H1 (cell line): ENCODE results near the gene YIPF3. TPM values are rescaled to one million over a fixed set of nuclear protein-coding genes. Genes with fewer than 3 reads are reported as not detected.

ENCODE experiments used
- CTCF ChIA-PET: fragments of 300-600 bp; sonication (Branson Sonifier 250); formaldehyde crosslinking; loops from one replicate; lab custom pipeline; 2021; ENCODE audit not compliant: partially characterized antibody; lab: Charles Lee
- POLR2A ChIA-PET: fragments of 300-600 bp; sonication (Branson Sonifier 250); formaldehyde crosslinking; loops from one replicate; lab custom pipeline; 2021; ENCODE audit warnings: inconsistent platforms; ENCODE audit not compliant: partially characterized antibody; lab: Charles Lee
- DNase-seq, 2 experiments: peaks; one replicate each; pipeline versions ENCODE4 v3.0.0 to v3.0.0-alpha.2; 2010 to 2022; ENCODE audit warnings: low spot score in 2 of 2, low read depth in 1 of 2, mixed read lengths in 1 of 2
- FAIRE-seq: peaks from 2 replicates; lab custom pipeline; 2011; peaks lifted over from hg19 to GRCh38; lab: Jason Lieb, UNC
- H2AFZ ChIP-seq: 2 replicates; pipeline ENCODE4 v1.8.1; 2012; ENCODE audit warnings: low read length, inconsistent platforms
- H2AK5ac ChIP-seq: 2 replicates; pipeline ENCODE4 v1.6.1; 2013; ENCODE audit warnings: low read depth, low read length
- H2BK120ac ChIP-seq: replicated peaks from 2 replicates; pipeline ENCODE3; 2013; ENCODE audit warnings: low read depth, low read length, inconsistent platforms
- H2BK12ac ChIP-seq: 2 replicates; pipeline ENCODE4 v1.6.1; 2013; ENCODE audit warnings: low read depth, low read length
- H2BK15ac ChIP-seq: 2 replicates; pipeline ENCODE4 v1.6.1; 2013; ENCODE audit warnings: low read length
- H2BK20ac ChIP-seq: 2 replicates; pipeline ENCODE4 v1.6.1; 2013; ENCODE audit warnings: low read length
- H2BK5ac ChIP-seq: 2 replicates; pipeline ENCODE4 v1.6.1; 2013; ENCODE audit warnings: low read depth, low read length
- H3K14ac ChIP-seq: 2 replicates; pipeline ENCODE4 v1.6.1; 2013; ENCODE audit warnings: inconsistent platforms; ENCODE audit not compliant: insufficient read length
- H3K18ac ChIP-seq: 2 replicates; pipeline ENCODE4 v1.6.1; 2013; ENCODE audit warnings: low read length; ENCODE audit errors: extremely low read depth
- H3K23ac ChIP-seq: 2 replicates; pipeline ENCODE4 v1.6.1; 2013; ENCODE audit warnings: inconsistent platforms; ENCODE audit not compliant: insufficient read length
- H3K23me2 ChIP-seq: 2 replicates; pipeline ENCODE4 v1.6.1; 2013; ENCODE audit warnings: low read depth, low read length
- H3K27ac ChIP-seq: 2 replicates; pipeline ENCODE4 v1.6.1; 2011; ENCODE audit warnings: low read depth, low read length, inconsistent platforms
- H3K27me3 ChIP-seq, 4 experiments: replicated peaks in 1 of 4; 1 replicate in 1 of 4; 2 replicates in 3 of 4; pipeline versions ENCODE4 v1.6.1 to v1.8.1; 2011 to 2013; ENCODE audit warnings: low read length in 3 of 4, mild to moderate bottlenecking in 3 of 4, inconsistent platforms in 2 of 4, mixed read lengths in 2 of 4, moderate library complexity in 1 of 4; ENCODE audit not compliant: control insufficient read depth in 3 of 4, insufficient read depth in 3 of 4; ENCODE audit errors: extremely low read depth in 1 of 4
- H3K36me3 ChIP-seq, 4 experiments: 2 replicates each; pipeline versions ENCODE4 v1.6.1 to v1.8.1; 2011 to 2013; ENCODE audit warnings: mild to moderate bottlenecking in 4 of 4, low read length in 3 of 4, moderate library complexity in 2 of 4, control low read depth in 1 of 4, inconsistent platforms in 1 of 4; ENCODE audit not compliant: insufficient read depth in 4 of 4, control insufficient read depth in 2 of 4
- H3K4ac ChIP-seq: replicated peaks from 2 replicates; pipeline ENCODE3; 2013; ENCODE audit warnings: low read length, low read depth, mixed read lengths, inconsistent platforms; ENCODE audit not compliant: insufficient read length
- H3K4me1 ChIP-seq, 4 experiments: replicated peaks in 1 of 4; 1 replicate in 1 of 4; 2 replicates in 3 of 4; pipeline versions ENCODE4 v1.6.1 to v1.8.1; 2011 to 2013; ENCODE audit warnings: low read length in 3 of 4, inconsistent platforms in 2 of 4, mixed read lengths in 1 of 4; ENCODE audit not compliant: insufficient read depth in 4 of 4, control insufficient read depth in 3 of 4
- H3K4me2 ChIP-seq, 2 experiments: 2 replicates each; pipeline versions ENCODE4 v1.6.1 to v1.8.1; 2011 to 2013; ENCODE audit warnings: low read depth in 2 of 2, low read length in 2 of 2, control low read depth in 1 of 2, inconsistent platforms in 1 of 2, mild to moderate bottlenecking in 1 of 2; ENCODE audit not compliant: insufficient read depth in 1 of 2
- H3K4me3 ChIP-seq, 4 experiments: fragments of 200-600, 300-600 bp in 1 of 4; sonication (generic), shearing (Covaris generic), sonication (Bioruptor Twin) in 1 of 4; 2 replicates each; pipeline versions ENCODE4 v1.5.1 to v1.8.1; 2011 to 2016; ENCODE audit warnings: low read length in 4 of 4, low read depth in 3 of 4, control low read depth in 2 of 4, inconsistent platforms in 2 of 4, mild to moderate bottlenecking in 2 of 4, mixed read lengths in 1 of 4, moderate library complexity in 1 of 4; ENCODE audit not compliant: insufficient read depth in 2 of 4; ENCODE audit errors: extremely low read depth in 1 of 4
- H3K56ac ChIP-seq: replicated peaks from 2 replicates; pipeline ENCODE3; 2013; ENCODE audit warnings: low read depth, mild to moderate bottlenecking, mixed read lengths, low read length, inconsistent platforms; ENCODE audit not compliant: insufficient read length
- H3K79me1 ChIP-seq: 2 replicates; pipeline ENCODE4 v1.6.1; 2013; ENCODE audit warnings: low read depth, low read length, control low read depth
- H3K79me2 ChIP-seq, 2 experiments: 2 replicates each; pipeline versions ENCODE4 v1.6.1 to v1.8.1; 2012 to 2013; ENCODE audit warnings: low read length in 2 of 2, mild to moderate bottlenecking in 2 of 2, inconsistent platforms in 1 of 2; ENCODE audit not compliant: insufficient read depth in 2 of 2, control insufficient read depth in 1 of 2
- H3K9ac ChIP-seq, 4 experiments: replicated peaks in 1 of 4; 1 replicate in 1 of 4; 2 replicates in 3 of 4; pipeline versions ENCODE4 v1.6.1 to v1.8.1; 2011 to 2013; ENCODE audit warnings: low read depth in 3 of 4, low read length in 3 of 4, control low read depth in 2 of 4, mild to moderate bottlenecking in 2 of 4, moderate library complexity in 2 of 4, inconsistent platforms in 1 of 4; ENCODE audit errors: extremely low read depth in 1 of 4
- H3K9me3 ChIP-seq, 2 experiments: 2 replicates each; pipeline versions ENCODE4 v1.6.1 to v1.8.1; 2012 to 2013; ENCODE audit warnings: mild to moderate bottlenecking in 2 of 2, moderate library complexity in 2 of 2, control low read depth in 1 of 2, inconsistent platforms in 1 of 2, low read depth in 1 of 2, low read length in 1 of 2, mixed read lengths in 1 of 2; ENCODE audit not compliant: insufficient read depth in 2 of 2
- H4K20me1 ChIP-seq, 2 experiments: replicated peaks in 1 of 2; 2 replicates each; pipeline versions ENCODE3 to v1.8.1; 2011 to 2013; ENCODE audit warnings: inconsistent platforms in 2 of 2, low read length in 2 of 2, mild to moderate bottlenecking in 1 of 2; ENCODE audit not compliant: insufficient read depth in 2 of 2, control insufficient read depth in 1 of 2
- H4K5ac ChIP-seq: 2 replicates; pipeline ENCODE4 v1.6.1; 2013; ENCODE audit warnings: low read length, low read depth, mixed read lengths, inconsistent platforms; ENCODE audit not compliant: insufficient read length
- H4K8ac ChIP-seq: 2 replicates; pipeline ENCODE4 v1.8.0; 2013; ENCODE audit warnings: mild to moderate bottlenecking, moderate library complexity, low read length, inconsistent platforms; ENCODE audit not compliant: insufficient read depth; ENCODE audit errors: extremely low read depth
- H4K91ac ChIP-seq: replicated peaks from 2 replicates; pipeline ENCODE3; 2013; ENCODE audit warnings: low read length, mixed read lengths, inconsistent platforms; ENCODE audit not compliant: insufficient read length
- BACH1 ChIP-seq: IDR thresholded peaks from 2 replicates; pipeline ENCODE4 v1.6.1; 2012; ENCODE audit warnings: low read length, improper control_type of control experiment
- CHD2 ChIP-seq: IDR thresholded peaks from 2 replicates; pipeline ENCODE4 v1.6.1; 2012; ENCODE audit warnings: low read length, improper control_type of control experiment
- KDM5A ChIP-seq: fragments of 200-600 bp; IDR thresholded peaks from 2 replicates; pipeline ENCODE4 v1.7.1; 2012; ENCODE audit warnings: mild to moderate bottlenecking, low read length, inconsistent platforms, mixed read lengths
- PHF8 ChIP-seq: fragments of 200-600 bp; sonication (generic); conservative IDR thresholded peaks from 2 replicates; pipeline ENCODE4 v1.7.1; 2012; ENCODE audit warnings: low read depth, mild to moderate bottlenecking, inconsistent platforms, low read length, moderate library complexity
- POLR2A ChIP-seq, 2 experiments: IDR thresholded peaks; 1 replicate in 1 of 2; 2 replicates in 1 of 2; pipeline ENCODE4 v1.6.1; 2011; ENCODE audit warnings: low read depth in 2 of 2, low read length in 2 of 2, mild to moderate bottlenecking in 2 of 2; ENCODE audit errors: control extremely low read depth in 1 of 2
- POLR2AphosphoS5 ChIP-seq: IDR thresholded peaks from 2 replicates; pipeline ENCODE4 v1.6.1; 2011; ENCODE audit warnings: low read depth, low read length
- POU5F1 ChIP-seq: IDR thresholded peaks from 2 replicates; pipeline ENCODE4 v1.6.1; 2011; ENCODE audit warnings: low read depth, mild to moderate bottlenecking, low read length, moderate library complexity
- TAF7 ChIP-seq: optimal IDR thresholded peaks from 2 replicates; pipeline ENCODE3; 2011; ENCODE audit warnings: low read depth, mild to moderate bottlenecking, inconsistent platforms, low read length, moderate library complexity, borderline replicate concordance
- TBP ChIP-seq: IDR thresholded peaks from 2 replicates; pipeline ENCODE4 v1.6.1; 2011; ENCODE audit warnings: low read depth, low read length, improper control_type of control experiment
- TCF12 ChIP-seq: IDR thresholded peaks from 2 replicates; pipeline ENCODE4 v1.6.1; 2011; ENCODE audit warnings: low read depth, mild to moderate bottlenecking, low read length
- YY1 ChIP-seq: IDR thresholded peaks from 2 replicates; pipeline ENCODE4 v1.6.1; 2011; ENCODE audit warnings: low read depth, mild to moderate bottlenecking, low read length
- WGBS, 2 experiments: shearing (Covaris generic) in 1 of 2; methylation state at CpG; one replicate each; pipeline versions ENCODE4 v1.1.6 to v1.1.7; 2013 to 2015; ENCODE audit warnings: low lambda C conversion rate in 2 of 2, mixed read lengths in 2 of 2, inconsistent platforms in 1 of 2, low coverage in 1 of 2, missing lambda C conversion rate in 1 of 2; ENCODE audit not compliant: insufficient replicate concordance in 2 of 2, insufficient coverage in 1 of 2, insufficient read length in 1 of 2; ENCODE audit errors: extremely low coverage in 1 of 2, missing lambda C conversion rate in 1 of 2; 5-methylcytosine and 5-hydroxymethylcytosine counted together
- polyA plus RNA-seq, 7 experiments: library from polyadenylated mRNA; depleted of rRNA in 3 of 7; stranded (reverse) in 5 of 7; unstranded in 2 of 7; fragments of >200 nt in 5 of 7; fragments of 200-250 nt in 2 of 7; gene quantifications; 1 replicate in 5 of 7; 2 replicates in 1 of 7; 4 replicates in 1 of 7; pipeline versions ENCODE4 v1.2.1 to v1.2.3, GENCODE V29; 2011 to 2013; ENCODE audit warnings: missing spikeins in 2 of 7, mixed read lengths in 2 of 7
- total RNA-seq: library from RNA; stranded (reverse); fragmentation: NEBNext Ultra II Directional; extraction: Animal tissue kit (Norgen Biotek cat#: 25700); gene quantifications from 2 replicates; pipeline ENCODE4 v1.2.1, GENCODE V29; 2021
- TF ChIP-seq, protein P1 (sequence below): IDR thresholded peaks from 2 replicates; pipeline ENCODE4 v1.6.1; 2012; ENCODE audit warnings: inconsistent platforms

YIPF3 gene
- total and polyA plus RNA-seq, 2 of the 8 experiments (the other 6 are each of a cell fraction or from before 2014, with no cell fraction given): 77.2 to 225 TPM

GRCh38 chr6:43477235-43478007 is 39.3 kb downstream of the YIPF3 start, which contains the start of gene TJAP1:
Gene TJAP1 (plus strand): TSS chr6:43477570. CDS start chr6:43499002, 21,432 bp downstream.
- Histone ChIP-seq H3K23me2 (peaks cover 4% of the 10 kb centered on the region; the same call in 1 of the 2 replicates), H3K56ac (peak within 1 kb of the TSS; percentile 37), H3K79me2 (peaks cover 14 to 44% of the 10 kb centered on the region in 2 experiments), H3K23ac (no peak within 1 kb of the TSS), H3K4me2 (peak within 1 kb of the TSS; percentile 73 to 89), H2BK120ac (no peak within 1 kb of the TSS), H2BK20ac (no peak within 1 kb of the TSS), H3K4me3 (peak within 1 kb of the TSS; percentile 43 to 79 (median 57)), H4K5ac (no peak within 1 kb of the TSS), H3K18ac (peak within 1 kb of the TSS; percentile 66; the same call in 1 of the 2 replicates), H3K4ac (no peak within 1 kb of the TSS), H2BK12ac (no peak within 1 kb of the TSS), H4K91ac (no peak within 1 kb of the TSS), H3K79me1 (peaks cover 11% of the 10 kb centered on the region), H2BK15ac (no peak within 1 kb of the TSS), H4K20me1 (peaks cover 1 to 2% of the 10 kb centered on the region in 2 experiments), H2AK5ac (no peak within 1 kb of the TSS; the same call in 1 of the 2 replicates), H3K27me3 (no peaks in the 10 kb centered on the region), H3K9ac (peak within 1 kb of the TSS; percentile 62 to 79 (median 68)), H2BK5ac (peak within 1 kb of the TSS; percentile 22; the same call in 1 of the 2 replicates), H3K14ac (no peak within 1 kb of the TSS), H3K27ac (peak within 1 kb of the TSS; percentile 70), H3K9me3 (no peaks in the 10 kb centered on the region), H3K36me3 (no peaks in the 10 kb centered on the region), H4K8ac (peak within 1 kb of the TSS; percentile 89; the same call in 1 of the 2 replicates), H3K4me1 (peaks cover 4 to 14% (median 12%) of the 10 kb centered on the region in 4 experiments; a peak in 6 of 7 replicates), H2AFZ (peak within 1 kb of the TSS; percentile 93; the same call in 1 of the 2 replicates)
- POLR2A ChIA-PET: interaction anchor here (0.6 to 1.9 kb wide), 17 partner anchors 9 to 88 kb away, joined by 3 to 8 read pairs (median 4); partner anchors contain the start of genes DLK2, POLR1C and YIPF3
- DNase-seq (peak; percentile 67 to 100), FAIRE-seq (no peak)
- CTCF ChIA-PET: interaction anchor here (2.3 to 32.9 kb wide), 2 partner anchors 21 to 23 kb away, joined by 6 to 536 read pairs; partner anchors contain the start of gene LRRC73
- 8% methylated on average over 21 of the region's 34 CpGs; no CpG with 5 or more reads in 1 of the 2 experiments for WGBS, 2 experiments
- TF ChIP-seq PHF8 (peak; percentile 98), POLR2AphosphoS5 (peak; percentile 96), POU5F1 (no peak), TCF12 (no peak), CHD2 (peak; percentile 36; the same call in 1 of the 2 replicates), YY1 (peak; percentile 96), KDM5A (peak; percentile 93), POLR2A (IDR thresholded peaks at IDR 0.05; ENCODE audit: control extremely low read depth in 1 of 2, low read depth in 2 of 2, low read length in 2 of 2) (peak; percentile 92 to 97), BACH1 (peak; percentile 46; the same call in 1 of the 2 replicates), TAF7 (peak; percentile 92), TBP (peak; percentile 88)
- TF ChIP-seq, protein P1, sequence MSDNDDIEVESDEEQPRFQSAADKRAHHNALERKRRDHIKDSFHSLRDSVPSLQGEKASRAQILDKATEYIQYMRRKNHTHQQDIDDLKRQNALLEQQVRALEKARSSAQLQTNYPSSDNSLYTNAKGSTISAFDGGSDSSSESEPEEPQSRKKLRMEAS: peak; percentile 44; the same call in 1 of the 2 replicates
